Measurements from ENCODE around the gene CSRP3. TPM values are rescaled to one million over a fixed set of nuclear protein-coding genes. Genes with fewer than 3 reads are reported as not detected.
A peak's percentile ranks its signal among the peaks of the same experiment; 100 is the strongest.
"Not testable (repeated sequence)": the region's sequence is repeated elsewhere in the genome, so short reads cannot be mapped to it uniquely, and the experiment has no call there.

Gene CSRP3
- polyA plus RNA-seq, 6 donors from 2014 or later: not detected

DNA sequence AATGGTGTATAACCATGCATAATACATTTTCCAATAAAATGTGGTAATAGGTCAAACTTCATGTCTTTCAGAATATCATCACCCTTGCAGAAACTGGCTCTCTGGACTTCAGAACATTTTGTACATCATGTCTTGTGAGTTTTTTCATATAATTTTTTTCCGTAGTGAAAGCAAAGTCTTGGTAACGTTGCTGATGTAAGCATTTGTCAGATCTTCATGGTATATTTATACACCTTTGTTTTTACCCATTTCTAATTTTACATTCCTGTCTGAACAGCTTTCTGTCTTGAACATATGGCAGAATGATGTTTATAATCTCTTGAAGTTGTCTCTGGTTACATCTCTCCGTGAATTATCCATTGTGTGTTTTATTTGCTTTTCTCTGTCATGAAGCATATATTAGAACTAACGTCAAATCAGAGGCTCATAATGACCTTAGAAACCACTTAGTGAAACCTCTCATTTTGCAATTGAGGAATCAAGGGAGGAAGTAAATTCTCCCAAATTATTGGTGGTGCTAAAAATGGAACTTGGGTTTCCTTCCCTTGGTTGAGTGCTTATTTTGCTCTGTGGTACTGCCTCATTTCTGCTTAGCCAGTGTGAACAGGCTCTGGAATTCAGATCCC, 37.4 kb downstream of the CSRP3 start:
- no peak for DNase-seq
- Mint-ChIP-seq H3K4me1 (peaks cover 0 to 3% (median 0%) of the 10 kb centered on the region in 3 donors), H3K36me3 (peaks cover 45 to 63% of the 10 kb centered on the region in 2 donors), H3K9me3 (no peaks in the 10 kb centered on the region), H3K4me3 (no peak overlapping the region), H3K27me3 (no peaks in the 10 kb centered on the region), H3K27ac (no peak overlapping the region)
- ATAC-seq (ENCODE audit: low read depth in 2 of 2): no peak

DNA sequence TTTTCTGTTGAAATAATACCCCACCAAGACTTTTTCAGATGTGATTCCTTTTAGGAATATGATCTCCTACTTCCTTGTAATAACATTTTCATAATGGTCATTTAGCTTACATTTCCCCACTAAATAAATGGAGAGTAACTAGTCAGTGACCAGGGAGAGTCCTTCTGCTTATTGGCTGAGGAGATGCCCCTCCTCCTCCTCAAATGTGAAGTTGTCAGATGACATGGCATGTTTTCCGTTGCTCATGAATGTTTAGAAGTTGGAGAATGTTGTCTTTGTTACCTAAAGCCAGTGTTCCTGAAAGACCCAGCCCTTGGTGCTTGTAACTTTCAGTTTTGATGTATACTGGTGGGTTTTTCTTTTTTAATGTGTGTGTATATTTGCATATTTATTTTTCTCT, 38.2 kb downstream of the CSRP3 start:
- H3K9me3 Mint-ChIP-seq: no peaks in the 10 kb centered on the region
- no peak overlapping the region for H3K27ac Mint-ChIP-seq
- H3K36me3 Mint-ChIP-seq: peaks cover 44 to 67% of the 10 kb centered on the region in 2 donors
- DNase-seq: no peak
- no peaks in the 10 kb centered on the region for H3K27me3 Mint-ChIP-seq
- no peak for ATAC-seq (ENCODE audit: low read depth in 2 of 2)
- H3K4me3 Mint-ChIP-seq: no peak overlapping the region
- H3K4me1 Mint-ChIP-seq: peaks cover 0 to 3% (median 0%) of the 10 kb centered on the region in 3 donors

DNA sequence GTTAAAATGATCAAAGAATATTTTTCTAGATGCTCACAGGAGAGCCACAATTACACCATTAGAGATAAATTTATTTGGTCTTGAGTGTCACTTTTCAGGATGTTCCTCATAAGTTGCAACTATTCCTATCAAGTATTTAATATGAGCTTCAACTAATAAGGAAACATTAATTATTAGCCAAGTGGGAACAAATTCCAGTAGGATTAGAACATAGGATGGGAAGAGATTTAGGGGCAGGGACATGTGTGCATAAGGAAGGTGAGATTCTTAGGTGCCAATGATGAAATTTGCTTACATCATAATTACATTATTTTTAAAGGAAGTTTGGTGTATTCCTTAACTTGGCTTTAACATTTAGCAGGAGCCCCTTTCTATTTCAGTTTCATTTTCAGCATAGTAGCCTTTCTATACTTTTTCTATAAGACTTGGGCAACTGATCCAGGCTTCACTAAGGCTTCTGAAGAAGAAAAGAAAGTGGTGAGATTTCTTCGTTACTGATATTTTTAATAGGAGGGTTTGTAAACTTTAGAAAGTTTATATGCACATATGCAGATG, 38.8 kb downstream of the CSRP3 start:
- ATAC-seq (ENCODE audit: low read depth in 2 of 2): no peak
- peaks cover 38 to 61% of the 10 kb centered on the region in 2 donors for H3K36me3 Mint-ChIP-seq
- no peak overlapping the region for H3K4me3 Mint-ChIP-seq
- H3K4me1 Mint-ChIP-seq: peaks cover 0 to 3% (median 0%) of the 10 kb centered on the region in 3 donors
- DNase-seq: no peak
- no peak overlapping the region for H3K27ac Mint-ChIP-seq
- H3K27me3 Mint-ChIP-seq: no peaks in the 10 kb centered on the region
- H3K9me3 Mint-ChIP-seq: no peaks in the 10 kb centered on the region

DNA sequence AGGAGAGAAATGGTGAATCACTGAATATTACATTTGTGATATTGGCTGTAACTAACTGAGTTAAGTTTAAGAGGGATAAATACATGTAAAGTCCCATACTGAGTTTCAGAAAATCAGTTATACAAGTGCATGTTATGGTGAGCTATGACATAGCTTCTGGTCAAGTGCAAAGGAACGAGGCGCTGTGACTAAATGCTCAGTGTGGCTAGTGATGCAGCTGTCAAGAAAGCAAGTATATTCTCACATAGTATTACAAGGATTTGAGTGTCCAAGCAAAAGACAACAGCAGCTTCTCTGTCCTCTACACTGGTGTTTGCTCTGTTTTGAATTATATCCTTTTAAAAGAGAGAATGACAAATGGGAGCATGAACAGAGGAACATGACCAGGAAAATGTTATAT, 40.1 kb downstream of the CSRP3 start:
- DNase-seq: no peak
- Mint-ChIP-seq H3K27ac (peak overlapping the region in 1 of 6 donors; percentile 23), H3K36me3 (peaks cover 32 to 68% of the 10 kb centered on the region in 2 donors), H3K27me3 (no peaks in the 10 kb centered on the region), H3K4me1 (peaks cover 0 to 3% (median 0%) of the 10 kb centered on the region in 3 donors), H3K4me3 (no peak overlapping the region), H3K9me3 (no peaks in the 10 kb centered on the region)
- ATAC-seq (ENCODE audit: low read depth in 2 of 2): no peak

DNA sequence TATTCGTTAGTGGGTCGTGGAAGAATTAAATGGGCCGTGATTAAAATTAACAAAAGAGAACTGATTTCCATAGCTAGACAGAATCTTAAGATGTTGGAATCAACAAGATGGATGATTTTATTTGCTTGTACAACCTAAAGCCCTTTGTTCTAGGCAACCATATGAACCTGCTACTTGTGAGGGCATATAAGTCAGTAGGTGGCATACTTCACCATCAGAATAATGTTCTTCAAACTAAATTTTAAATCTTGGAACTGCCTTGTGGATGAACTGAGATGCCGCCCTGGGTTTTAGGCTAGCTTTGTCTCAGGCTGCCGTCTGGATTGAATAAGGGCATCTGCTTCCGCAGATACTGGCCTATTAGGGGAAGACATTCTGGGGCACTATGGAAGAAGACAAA, 40.9 kb downstream of the CSRP3 start:
- Mint-ChIP-seq H3K36me3 (peaks cover 31 to 66% of the 10 kb centered on the region in 2 donors), H3K27ac (no peak overlapping the region), H3K9me3 (no peaks in the 10 kb centered on the region), H3K4me1 (peaks cover 0 to 3% (median 0%) of the 10 kb centered on the region in 3 donors), H3K27me3 (no peaks in the 10 kb centered on the region), H3K4me3 (no peak overlapping the region)
- DNase-seq (no peak), ATAC-seq (ENCODE audit: low read depth in 2 of 2) (no peak)

DNA sequence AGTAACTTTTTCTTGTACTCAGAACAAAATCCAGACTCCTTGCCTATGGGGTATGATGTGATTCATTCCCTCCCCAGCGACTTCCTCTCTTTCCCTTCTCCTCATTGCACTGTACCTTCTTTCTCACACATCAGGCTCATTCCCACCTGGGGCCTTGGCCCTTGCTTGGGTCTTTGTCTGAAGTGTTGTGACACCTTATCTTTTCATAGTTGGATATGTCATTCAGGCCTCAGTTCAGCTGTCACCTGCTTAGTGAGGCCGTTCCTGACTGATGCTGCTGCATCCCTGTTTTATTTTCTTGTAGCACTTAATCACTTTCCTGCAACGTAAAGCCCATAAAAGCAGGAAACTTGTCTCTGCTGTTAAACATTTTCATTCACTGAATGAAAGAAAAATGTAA, 44.9 kb downstream of the CSRP3 start:
- ATAC-seq (ENCODE audit: low read depth in 2 of 2) (no peak), DNase-seq (no peak)
- H3K4me3 Mint-ChIP-seq: no peak overlapping the region
- H3K27ac Mint-ChIP-seq: peak overlapping the region in 1 of 6 donors; percentile 44
- H3K4me1 Mint-ChIP-seq: no peaks in the 10 kb centered on the region
- peaks cover 25 to 56% of the 10 kb centered on the region in 2 donors for H3K36me3 Mint-ChIP-seq
- no peaks in the 10 kb centered on the region for H3K9me3 Mint-ChIP-seq
- no peaks in the 10 kb centered on the region for H3K27me3 Mint-ChIP-seq

DNA sequence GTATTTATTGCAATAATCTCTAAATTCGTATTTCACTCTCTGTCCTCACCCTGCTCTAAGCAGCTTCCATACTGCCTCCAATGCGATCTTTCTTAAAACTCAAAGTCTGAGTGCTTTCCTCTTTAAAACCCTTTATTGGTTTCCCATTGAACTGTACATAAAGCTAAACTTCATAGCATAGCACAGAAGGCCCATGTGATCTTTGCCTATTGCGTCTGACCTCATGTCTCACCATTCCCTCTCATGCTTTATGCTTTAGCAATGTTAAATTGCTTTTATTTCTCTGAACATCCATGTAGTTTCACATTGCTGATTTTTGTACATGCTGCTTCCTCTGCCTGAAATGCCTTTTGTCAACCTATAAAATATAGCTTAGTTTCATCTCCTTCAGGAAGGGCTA, 56.5 kb downstream of the CSRP3 start:
- H3K27ac Mint-ChIP-seq: no peak overlapping the region
- H3K9me3 Mint-ChIP-seq: no peaks in the 10 kb centered on the region

DNA sequence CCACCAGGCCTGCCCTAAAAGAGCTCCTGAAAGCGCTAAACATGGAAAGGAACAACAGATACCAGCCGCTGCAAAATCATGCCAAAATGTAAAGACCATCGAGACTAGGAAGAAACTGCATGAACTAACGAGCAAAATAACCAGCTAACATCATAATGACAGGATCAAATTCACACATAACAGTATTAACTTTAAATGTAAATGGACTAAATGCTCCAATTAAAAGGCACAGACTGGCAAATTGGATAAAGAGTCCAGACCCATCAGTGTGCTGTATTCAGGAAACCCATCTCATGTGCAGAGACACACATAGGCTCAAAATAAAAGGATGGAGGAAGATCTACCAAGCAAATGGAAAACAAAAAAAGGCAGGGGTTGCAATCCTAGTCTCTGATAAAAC, 64.9 kb downstream of the CSRP3 start:
- H3K27ac Mint-ChIP-seq; ATAC-seq (ENCODE audit: low read depth in 2 of 2); H3K27me3 Mint-ChIP-seq; H3K4me3 Mint-ChIP-seq; DNase-seq; H3K4me1 Mint-ChIP-seq: not testable (repeated sequence)
- H3K9me3 Mint-ChIP-seq: peaks cover 0 to 19% (median 10%) of the 10 kb centered on the region in 7 donors
- H3K36me3 Mint-ChIP-seq: peaks cover 11 to 19% of the 10 kb centered on the region in 2 donors

More for the DNA sequence above, 56.5 kb downstream of the CSRP3 start:
- no peaks in the 10 kb centered on the region for H3K4me1 Mint-ChIP-seq
- DNase-seq (no peak), ATAC-seq (ENCODE audit: low read depth in 2 of 2) (no peak)
- H3K27me3 Mint-ChIP-seq: no peaks in the 10 kb centered on the region
- peaks cover 0 to 18% of the 10 kb centered on the region in 2 donors for H3K36me3 Mint-ChIP-seq
- no peak overlapping the region for H3K4me3 Mint-ChIP-seq

DNA sequence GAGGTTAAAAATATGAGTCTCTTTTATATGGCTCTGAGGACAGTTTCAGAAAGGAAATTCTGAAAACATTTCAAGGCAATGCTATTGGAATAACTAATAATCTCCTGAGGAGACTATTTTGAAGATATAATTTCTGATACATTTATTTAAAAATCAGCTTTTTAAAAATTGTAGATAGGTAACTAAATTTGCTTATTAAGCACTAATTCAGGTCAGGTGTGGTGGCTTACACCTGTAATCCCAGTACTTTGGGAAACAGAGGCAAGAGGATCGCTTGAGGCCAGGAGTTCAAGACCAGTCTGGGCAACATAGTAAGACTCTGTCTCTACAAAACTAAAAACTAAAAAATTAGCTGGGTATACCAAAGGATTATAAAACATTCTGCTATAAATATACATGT, 67.8 kb downstream of the CSRP3 start:
- Mint-ChIP-seq H3K27me3 (no peaks in the 10 kb centered on the region), H3K27ac (no peak overlapping the region), H3K4me1 (peaks cover 0 to 3% (median 2%) of the 10 kb centered on the region in 3 donors), H3K9me3 (peaks cover 0 to 30% (median 17%) of the 10 kb centered on the region in 7 donors), H3K36me3 (peaks cover 13 to 27% of the 10 kb centered on the region in 2 donors), H3K4me3 (no peak overlapping the region)
- DNase-seq: no peak
- ATAC-seq (ENCODE audit: low read depth in 2 of 2): no peak

Other genes starting within 250 kb of the CSRP3 start
- gene MRGPRX2, start 141.3 kb downstream of the CSRP3 start, polyA plus RNA-seq (ENCODE audit: low read depth in 6 of 6): not detected
- 10 to 100 TPM in 4 of 6 donors, 1 to 10 TPM in 2; 3.6 to 15.5 (median 12.6) TPM for gene ZDHHC13, start 84.8 kb downstream of the CSRP3 start, polyA plus RNA-seq (ENCODE audit: low read depth in 6 of 6)
- gene E2F8, start 39.0 kb upstream of the CSRP3 start, polyA plus RNA-seq (ENCODE audit: low read depth in 6 of 6): not detected